A673 (cell line): ENCODE data around the gene RAB15. TPM values are rescaled to one million over a fixed set of nuclear protein-coding genes. Genes with fewer than 3 reads are reported as not detected.

Experiments used
- BruUV-seq: library from RNA; stranded (reverse); fragments of 400-500 nt; replicated peaks from 2 replicates; lab custom pipeline; 2021; lab: Mats Ljungman, UMichigan
- CTCF ChIA-PET: fragments of 300-600 bp; sonication (Branson Sonifier 250); formaldehyde crosslinking; loops from one replicate; lab custom pipeline; 2022; ENCODE audit warnings: antibody characterized with exemption; lab: Charles Lee
- POLR2A ChIA-PET: fragments of 300-600 bp; sonication (Branson Sonifier 250); formaldehyde crosslinking; loops from one replicate; lab custom pipeline; 2022; ENCODE audit warnings: antibody characterized with exemption; ENCODE audit not compliant: low non-redundant PET; lab: Charles Lee
- DNase-seq: peaks from one replicate; pipeline ENCODE4 v3.0.0-alpha.2; 2015; ENCODE audit warnings: low spot score
- H3K27ac ChIP-seq: fragments of 200-600 bp; sonication (generic); 2 replicates; pipeline ENCODE4 v1.5.1; 2016; ENCODE audit warnings: mixed run types, low read depth, mild to moderate bottlenecking, mixed read lengths, antibody characterized with exemption, low read length; ENCODE audit not compliant: poor library complexity, severe bottlenecking
- H3K27me3 ChIP-seq: fragments of 200-600 bp; sonication (generic); replicated peaks from 2 replicates; pipeline ENCODE4 v1.6.1; 2017; ENCODE audit warnings: mixed run types, low read depth, mild to moderate bottlenecking, mixed read lengths, antibody characterized with exemption, low read length; ENCODE audit not compliant: insufficient read depth, poor library complexity
- H3K36me3 ChIP-seq: fragments of 200-600 bp; sonication (generic); 2 replicates; pipeline ENCODE4 v1.6.1; 2016; ENCODE audit warnings: mixed run types, mild to moderate bottlenecking, mixed read lengths, antibody characterized with exemption, low read length; ENCODE audit not compliant: insufficient read depth, poor library complexity, severe bottlenecking
- H3K4me1 ChIP-seq: fragments of 200-600 bp; sonication (generic); 2 replicates; pipeline ENCODE4 v1.6.1; 2017; ENCODE audit warnings: mixed run types, mild to moderate bottlenecking, mixed read lengths, antibody characterized with exemption, low read length; ENCODE audit not compliant: insufficient read depth, poor library complexity, severe bottlenecking
- H3K4me3 ChIP-seq: fragments of 200-600 bp; sonication (generic); 2 replicates; pipeline ENCODE4 v1.5.1; 2016; ENCODE audit warnings: low read depth, mixed run types, mild to moderate bottlenecking, mixed read lengths, low read length; ENCODE audit not compliant: poor library complexity, severe bottlenecking
- H3K9me3 ChIP-seq: fragments of 200-600 bp; sonication (generic); 2 replicates; pipeline ENCODE4 v1.6.1; 2016; ENCODE audit warnings: mixed run types, low read depth, mild to moderate bottlenecking, mixed read lengths, antibody characterized with exemption, low read length; ENCODE audit not compliant: poor library complexity, severe bottlenecking
- EZH2 ChIP-seq: fragments of 200-600 bp; sonication (generic); IDR thresholded peaks from 2 replicates; pipeline ENCODE4 v1.6.1; 2017; ENCODE audit warnings: borderline replicate concordance, low read depth, mild to moderate bottlenecking, mixed read lengths, antibody characterized with exemption, low read length; ENCODE audit not compliant: poor library complexity, severe bottlenecking
- intact Hi-C: fragments of 100-400 bp; cut with micrococcal nuclease; formaldehyde crosslinking; loops from one replicate; pipeline ENCODE4 v1.10.0; 2022; ENCODE audit not compliant: unreplicated experiment
- total RNA-seq: library from RNA; stranded (reverse); gene quantifications from 2 replicates; pipeline ENCODE4 v1.2.3, GENCODE V29; 2021
- TF ChIP-seq, protein P1 (sequence below): fragments of 300-800, 200-600 bp; sonication (generic); conservative IDR thresholded peaks from 2 replicates; pipeline ENCODE4 v1.5.1; 2017; ENCODE audit warnings: low read depth, mild to moderate bottlenecking, antibody characterized with exemption, low read length, moderate library complexity, mixed read lengths

Gene RAB15
- total RNA-seq, 1 experiment from 2014 or later, result 23.6 TPM

DNA sequence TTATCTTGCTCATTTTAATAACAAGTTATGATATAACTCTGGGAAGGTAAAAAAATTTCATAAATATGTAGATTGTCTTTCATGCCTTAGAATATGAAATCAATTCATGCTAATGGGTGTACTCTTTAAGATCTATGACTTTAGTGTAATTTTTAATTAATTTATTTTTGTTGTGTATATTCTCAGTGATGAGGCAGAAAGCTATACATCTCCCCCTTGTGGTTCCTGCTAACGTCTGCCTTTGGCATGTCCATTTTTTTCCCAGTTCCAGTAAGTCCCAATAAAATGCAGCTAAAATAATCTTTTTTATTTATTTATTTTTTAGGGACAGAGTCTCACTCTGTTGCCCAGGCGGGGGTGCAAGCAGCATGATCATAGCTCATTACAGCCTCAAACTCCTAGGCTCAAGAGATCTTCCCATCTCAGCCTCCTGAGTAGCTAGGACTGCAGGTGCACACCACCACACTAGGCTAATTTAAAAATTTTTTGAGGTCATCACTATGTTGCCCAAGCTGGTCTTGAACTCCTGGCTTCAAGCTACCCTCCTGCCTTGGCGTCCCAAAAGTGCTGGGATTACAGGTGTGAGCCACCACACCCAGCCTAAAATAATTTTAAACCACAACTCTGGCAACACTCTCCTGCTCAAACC, 61.2 kb downstream of the RAB15 start:
- intact Hi-C loops, result loop anchor here (5.0 kb wide), 1 partner anchor 76 kb away; the partner anchor contains the start of gene FNTB
- CTCF ChIA-PET, result interaction anchor here (0.7 to 1.4 kb wide), 4 partner anchors 19 to 583 kb away, joined by 3 to 7 read pairs (median 5); no protein-coding TSS in a partner anchor

DNA sequence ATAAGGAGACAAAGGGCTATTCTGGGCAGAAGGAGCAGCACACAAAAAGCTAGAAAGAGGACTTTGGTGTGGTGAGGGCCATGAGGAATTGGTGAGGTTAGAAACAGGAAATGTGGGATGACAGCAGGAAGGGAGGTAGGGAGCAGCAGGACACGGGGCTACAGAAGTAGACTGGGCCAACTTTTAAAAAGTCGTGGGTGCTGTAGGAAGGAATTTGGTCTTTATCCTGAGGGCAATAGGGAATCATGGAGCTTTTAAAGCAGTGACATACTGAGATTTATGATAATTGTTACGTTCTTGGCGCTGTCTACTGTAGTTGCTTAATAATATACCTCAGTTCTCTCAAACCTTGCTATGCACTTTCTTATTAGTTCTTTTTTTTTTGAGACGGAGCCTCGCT, 66.1 kb downstream of the RAB15 start:
- no peaks in the 10 kb centered on the region for H3K36me3 ChIP-seq

More for the DNA sequence above, 61.2 kb downstream of the RAB15 start:
- no TSS peak for BruUV-seq
- Histone ChIP-seq H3K36me3 (no peaks in the 10 kb centered on the region), H3K4me3 (no peak overlapping the region), H3K27me3 (no peaks in the 10 kb centered on the region), H3K4me1 (peaks cover 11% of the 10 kb centered on the region), H3K9me3 (no peaks in the 10 kb centered on the region), H3K27ac (no peak overlapping the region)
- POLR2A ChIA-PET, result no interaction called here
- peak; percentile 50 for DNase-seq
- TF ChIP-seq, protein P1, sequence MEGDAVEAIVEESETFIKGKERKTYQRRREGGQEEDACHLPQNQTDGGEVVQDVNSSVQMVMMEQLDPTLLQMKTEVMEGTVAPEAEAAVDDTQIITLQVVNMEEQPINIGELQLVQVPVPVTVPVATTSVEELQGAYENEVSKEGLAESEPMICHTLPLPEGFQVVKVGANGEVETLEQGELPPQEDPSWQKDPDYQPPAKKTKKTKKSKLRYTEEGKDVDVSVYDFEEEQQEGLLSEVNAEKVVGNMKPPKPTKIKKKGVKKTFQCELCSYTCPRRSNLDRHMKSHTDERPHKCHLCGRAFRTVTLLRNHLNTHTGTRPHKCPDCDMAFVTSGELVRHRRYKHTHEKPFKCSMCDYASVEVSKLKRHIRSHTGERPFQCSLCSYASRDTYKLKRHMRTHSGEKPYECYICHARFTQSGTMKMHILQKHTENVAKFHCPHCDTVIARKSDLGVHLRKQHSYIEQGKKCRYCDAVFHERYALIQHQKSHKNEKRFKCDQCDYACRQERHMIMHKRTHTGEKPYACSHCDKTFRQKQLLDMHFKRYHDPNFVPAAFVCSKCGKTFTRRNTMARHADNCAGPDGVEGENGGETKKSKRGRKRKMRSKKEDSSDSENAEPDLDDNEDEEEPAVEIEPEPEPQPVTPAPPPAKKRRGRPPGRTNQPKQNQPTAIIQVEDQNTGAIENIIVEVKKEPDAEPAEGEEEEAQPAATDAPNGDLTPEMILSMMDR, result peak; percentile 69
- TF ChIP-seq EZH2, result no peak

DNA sequence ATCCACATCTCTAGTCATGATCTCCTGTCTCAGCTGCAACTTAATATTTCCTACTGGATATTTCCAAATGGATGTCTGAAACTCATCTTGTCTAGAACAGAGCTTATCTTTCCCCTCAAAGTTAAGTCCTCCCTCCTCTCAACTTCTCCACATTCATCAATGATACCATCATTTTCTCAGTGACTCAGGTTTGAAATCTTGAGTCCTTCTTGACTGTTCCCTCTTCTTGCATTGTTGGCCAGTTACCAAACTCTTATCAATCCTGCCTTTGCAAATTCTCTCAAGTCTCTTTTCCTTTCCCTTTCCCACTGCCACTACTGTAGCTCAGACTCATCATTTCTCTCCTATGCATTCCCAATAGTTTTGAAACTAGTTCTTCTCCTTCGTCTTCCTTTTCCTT, 72.2 kb downstream of the RAB15 start:
- Histone ChIP-seq H3K9me3 (no peaks in the 10 kb centered on the region), H3K36me3 (no peaks in the 10 kb centered on the region), H3K4me3 (no peak overlapping the region), H3K27me3 (peaks cover 8% of the 10 kb centered on the region), H3K4me1 (no peaks in the 10 kb centered on the region), H3K27ac (no peak overlapping the region)
- BruUV-seq, result no TSS peak
- TF ChIP-seq EZH2, result no peak
- TF ChIP-seq, protein P1, result no peak
- intact Hi-C loops, result no loop called here
- DNase-seq, result no peak
- ChIA-PET POLR2A (no interaction called here), CTCF (no interaction called here)

More for the DNA sequence above, 66.1 kb downstream of the RAB15 start:
- H3K27ac ChIP-seq, result no peak overlapping the region
- no peak overlapping the region for H3K4me3 ChIP-seq
- no TSS peak for BruUV-seq
- no peaks in the 10 kb centered on the region for H3K27me3 ChIP-seq
- TF ChIP-seq EZH2, result no peak
- TF ChIP-seq, protein P1, result no peak
- CTCF ChIA-PET, result no interaction called here
- DNase-seq, result peak; percentile 10
- no peaks in the 10 kb centered on the region for H3K9me3 ChIP-seq
- intact Hi-C loops, result no loop called here
- POLR2A ChIA-PET, result no interaction called here
- no peaks in the 10 kb centered on the region for H3K4me1 ChIP-seq

Other genes starting within 250 kb of the RAB15 start
- 0.43 and 0.70 TPM in 2 replicates for gene SPTB, start 92.4 kb downstream of the RAB15 start, total RNA-seq
- gene CHURC1, start 57.9 kb downstream of the RAB15 start, total RNA-seq, result 61.9 and 65.2 TPM in 2 replicates
- 0.33 TPM in 1 of 2 replicates, not detected in the other for gene GPX2, start 29.6 kb downstream of the RAB15 start, total RNA-seq
- gene FNTB, start 14.6 kb upstream of the RAB15 start, total RNA-seq, result 22.4 and 24.0 TPM in 2 replicates
- 75.1 and 81.2 TPM in 2 replicates for gene MAX, start 130.2 kb upstream of the RAB15 start, total RNA-seq